Esophagus muscularis mucosa (tissue), 2 donors: Measurements from ENCODE around the gene ZNF473.

Experiments
- POLR2A ChIP-seq: fragments of 450-650 bp; IDR thresholded peaks from one replicate; pipeline ENCODE4 v1.6.1; 2017; ENCODE audit warnings: antibody characterized with exemption, moderate library complexity, mild to moderate bottlenecking, low read depth
- POLR2AphosphoS5 ChIP-seq, 2 donors: sonication (generic); formaldehyde crosslinking; IDR thresholded peaks; one replicate each; pipeline ENCODE4 v1.6.1; 2017; ENCODE audit warnings: antibody characterized with exemption in 2 of 2

DNA sequence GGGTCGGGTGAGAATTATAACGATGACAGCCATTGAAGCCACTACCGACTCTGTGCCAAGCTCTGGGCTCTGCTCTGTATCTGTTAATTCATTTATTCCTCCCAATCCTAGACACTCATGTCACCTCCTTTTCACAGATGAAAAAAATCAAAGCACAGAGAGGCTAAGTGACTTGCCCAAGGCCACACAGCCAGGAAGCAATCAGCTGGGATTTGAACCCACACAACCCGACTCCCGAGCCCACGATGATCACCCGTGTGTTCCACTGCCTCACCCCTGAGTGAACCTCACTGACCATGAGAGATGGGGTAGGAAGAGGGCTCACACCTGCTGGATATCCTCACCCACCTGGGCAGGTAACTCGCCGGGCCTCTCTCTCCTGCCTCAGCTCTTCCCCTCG lies 40.1 kb downstream of the ZNF473 start:
- TF ChIP-seq POLR2AphosphoS5 (IDR thresholded peaks at IDR 0.05) (no peak), POLR2A (no peak)
